SJSA1 (cell line): ENCODE measurements around the gene KIF5B. TPM values are rescaled to one million over a fixed set of nuclear protein-coding genes. Genes with fewer than 3 reads are reported as not detected.
"Not testable (repeated sequence)": the region's sequence is repeated elsewhere in the genome, so short reads cannot be mapped to it uniquely, and the experiment has no call there.

Experiments used
- DNase-seq, 2 experiments: peaks; one replicate each; pipeline ENCODE4 v3.0.0-alpha.2; 2015 to 2020; ENCODE audit warnings: low spot score in 2 of 2, low read depth in 1 of 2
- H3K27ac ChIP-seq: fragments of 250-450 bp; sonication (Bioruptor Pico); 2 replicates; pipeline ENCODE4 v1.5.1; 2020; ENCODE audit warnings: mild to moderate bottlenecking, moderate library complexity
- H3K27me3 ChIP-seq: fragments of 250-450 bp; sonication (Bioruptor Pico); replicated peaks from 2 replicates; pipeline ENCODE4 v1.5.1; 2020; ENCODE audit warnings: mild to moderate bottlenecking, moderate library complexity
- H3K36me3 ChIP-seq: fragments of 250-450 bp; sonication (Bioruptor Pico); 2 replicates; pipeline ENCODE4 v1.5.1; 2020; ENCODE audit warnings: mild to moderate bottlenecking
- H3K4me1 ChIP-seq: fragments of 250-450 bp; sonication (Bioruptor Pico); replicated peaks from 2 replicates; pipeline ENCODE4 v1.6.1; 2021; ENCODE audit warnings: mild to moderate bottlenecking
- H3K4me3 ChIP-seq: fragments of 250-450 bp; sonication (Bioruptor Pico); 2 replicates; pipeline ENCODE4 v1.5.1; 2020; ENCODE audit warnings: mild to moderate bottlenecking
- H3K9me3 ChIP-seq: fragments of 250-450 bp; sonication (Bioruptor Pico); replicated peaks from 2 replicates; pipeline ENCODE4 v1.5.1; 2020; ENCODE audit warnings: mild to moderate bottlenecking
- total RNA-seq: library from RNA; depleted of rRNA; stranded (reverse); fragments of >200 nt; shearing (Covaris generic); gene quantifications from 2 replicates; pipeline ENCODE4 v1.2.3, GENCODE V29; 2014

The KIF5B gene
- total RNA-seq, 1 experiment from 2014 or later, result 314 TPM

GRCh38 chr10:32023264-32023663 is 33.0 kb downstream of the KIF5B start:
- Histone ChIP-seq H3K4me3 (no peak overlapping the region), H3K27ac (no peak overlapping the region), H3K4me1 (no peaks in the 10 kb centered on the region), H3K9me3 (no peaks in the 10 kb centered on the region), H3K27me3 (no peaks in the 10 kb centered on the region), H3K36me3 (peaks cover 93% of the 10 kb centered on the region)
- no peak for DNase-seq

GRCh38 chr10:32017044-32017443 is 39.2 kb downstream of the KIF5B start:
- no peak overlapping the region for H3K27ac ChIP-seq
- peaks cover 98% of the 10 kb centered on the region for H3K36me3 ChIP-seq
- no peaks in the 10 kb centered on the region for H3K4me1 ChIP-seq
- H3K27me3 ChIP-seq, result no peaks in the 10 kb centered on the region
- no peak overlapping the region for H3K4me3 ChIP-seq
- DNase-seq, result no peak
- H3K9me3 ChIP-seq, result no peaks in the 10 kb centered on the region

GRCh38 chr10:32015386-32015785 is 40.8 kb downstream of the KIF5B start:
- Histone ChIP-seq H3K4me3 (no peak overlapping the region), H3K27ac (no peak overlapping the region), H3K9me3 (no peaks in the 10 kb centered on the region), H3K36me3 (peaks cover 98% of the 10 kb centered on the region), H3K4me1 (no peaks in the 10 kb centered on the region), H3K27me3 (no peaks in the 10 kb centered on the region)
- DNase-seq, result no peak

- Histone ChIP-seq H3K4me3 (no peak overlapping the region), H3K9me3 (no peaks in the 10 kb centered on the region), H3K4me1 (0 out of 2 replicates have a peak, but pooled peaks cover 3% of the 10 kb centered on the region), H3K27me3 (no peaks in the 10 kb centered on the region), H3K27ac (no peak overlapping the region), H3K36me3 (peaks cover 47% of the 10 kb centered on the region)
- no peak for DNase-seq
Measured at GRCh38 chr10:32007026-32007425, 49.2 kb downstream of the KIF5B start.

GRCh38 chr10:32005050-32005449 is 51.2 kb downstream of the KIF5B start:
- DNase-seq, result peak; percentile 50 to 51
- Histone ChIP-seq H3K4me3 (no peak overlapping the region), H3K27me3 (no peaks in the 10 kb centered on the region), H3K9me3 (no peaks in the 10 kb centered on the region), H3K27ac (no peak overlapping the region), H3K4me1 (peaks cover 18% of the 10 kb centered on the region), H3K36me3 (peaks cover 27% of the 10 kb centered on the region)

- no peaks in the 10 kb centered on the region for H3K27me3 ChIP-seq
- peak in 1 of 2 experiments; percentile 16 for DNase-seq
- H3K9me3 ChIP-seq, result no peaks in the 10 kb centered on the region
- peaks cover 20% of the 10 kb centered on the region for H3K36me3 ChIP-seq
- peaks cover 27% of the 10 kb centered on the region for H3K4me1 ChIP-seq
- H3K27ac ChIP-seq, result no peak overlapping the region
- no peak overlapping the region for H3K4me3 ChIP-seq
Measured at GRCh38 chr10:32004161-32004591, 52.0 kb downstream of the KIF5B start.

- Histone ChIP-seq H3K4me3 (no peak overlapping the region), H3K9me3 (no peaks in the 10 kb centered on the region), H3K27me3 (no peaks in the 10 kb centered on the region), H3K36me3 (peaks cover 9% of the 10 kb centered on the region; the same call in 1 of the 2 replicates), H3K4me1 (peaks cover 30% of the 10 kb centered on the region), H3K27ac (no peak overlapping the region)
- no peak for DNase-seq
Measured at GRCh38 chr10:32002531-32002930, 53.7 kb downstream of the KIF5B start.

- peak overlapping the region; percentile 64 for H3K27ac ChIP-seq
- H3K9me3 ChIP-seq, result no peaks in the 10 kb centered on the region
- H3K27me3 ChIP-seq, result no peaks in the 10 kb centered on the region
- peak in 1 of 2 experiments; percentile 74 for DNase-seq
- H3K4me1 ChIP-seq, result peaks cover 30% of the 10 kb centered on the region
- no peak overlapping the region for H3K4me3 ChIP-seq
- H3K36me3 ChIP-seq, result peaks cover 2% of the 10 kb centered on the region; the same call in 1 of the 2 replicates
Measured at GRCh38 chr10:32000937-32001336, 55.3 kb downstream of the KIF5B start.

- no peak for DNase-seq
- H3K4me1 ChIP-seq, result peaks cover 30% of the 10 kb centered on the region
- H3K36me3 ChIP-seq, result no peaks in the 10 kb centered on the region
- H3K27ac ChIP-seq, result no peak overlapping the region; the same call in 1 of the 2 replicates
- H3K9me3 ChIP-seq, result no peaks in the 10 kb centered on the region
- no peaks in the 10 kb centered on the region for H3K27me3 ChIP-seq
- no peak overlapping the region for H3K4me3 ChIP-seq
Measured at GRCh38 chr10:31999836-32000235, 56.4 kb downstream of the KIF5B start.

- Histone ChIP-seq H3K4me3 (no peak overlapping the region), H3K36me3 (no peaks in the 10 kb centered on the region), H3K27ac (no peak overlapping the region; the same call in 1 of the 2 replicates), H3K9me3 (no peaks in the 10 kb centered on the region), H3K27me3 (no peaks in the 10 kb centered on the region), H3K4me1 (peaks cover 28% of the 10 kb centered on the region)
- no peak for DNase-seq
Measured at GRCh38 chr10:31999070-31999660, 57.1 kb downstream of the KIF5B start.

- no peaks in the 10 kb centered on the region for H3K27me3 ChIP-seq
- no peak overlapping the region for H3K4me3 ChIP-seq
- H3K9me3 ChIP-seq, result no peaks in the 10 kb centered on the region
- H3K27ac ChIP-seq, result no peak overlapping the region
- no peak for DNase-seq
- H3K36me3 ChIP-seq, result no peaks in the 10 kb centered on the region
- H3K4me1 ChIP-seq, result peaks cover 11% of the 10 kb centered on the region
Measured at GRCh38 chr10:31994926-31995325, 61.3 kb downstream of the KIF5B start.

- no peak for DNase-seq
- no peaks in the 10 kb centered on the region for H3K4me1 ChIP-seq
- H3K4me3 ChIP-seq, result no peak overlapping the region
- H3K27me3 ChIP-seq, result no peaks in the 10 kb centered on the region
- no peak overlapping the region for H3K27ac ChIP-seq
- H3K9me3 ChIP-seq, result no peaks in the 10 kb centered on the region
- H3K36me3 ChIP-seq, result no peaks in the 10 kb centered on the region
Measured at GRCh38 chr10:31990937-31991336, 65.3 kb downstream of the KIF5B start.

GRCh38 chr10:31987786-31988185 is 68.4 kb downstream of the KIF5B start:
- H3K9me3 ChIP-seq, H3K4me3 ChIP-seq, H3K4me1 ChIP-seq, H3K27me3 ChIP-seq, DNase-seq, H3K36me3 ChIP-seq, H3K27ac ChIP-seq: not testable (repeated sequence)

- Histone ChIP-seq H3K27ac (no peak overlapping the region), H3K4me3 (no peak overlapping the region), H3K4me1 (peaks cover 12% of the 10 kb centered on the region), H3K36me3 (no peaks in the 10 kb centered on the region), H3K27me3 (no peaks in the 10 kb centered on the region), H3K9me3 (no peaks in the 10 kb centered on the region)
- no peak for DNase-seq
Measured at GRCh38 chr10:31982111-31982510, 74.1 kb downstream of the KIF5B start.

GRCh38 chr10:31980471-31980870 is 75.8 kb downstream of the KIF5B start:
- Histone ChIP-seq H3K4me3 (no peak overlapping the region), H3K27me3 (no peaks in the 10 kb centered on the region), H3K36me3 (no peaks in the 10 kb centered on the region), H3K4me1 (peaks cover 13% of the 10 kb centered on the region), H3K9me3 (no peaks in the 10 kb centered on the region), H3K27ac (no peak overlapping the region)
- DNase-seq, result no peak
